Adrenal gland (tissue), 12 donors: ENCODE data around the gene SEPTIN12. TPM values are rescaled to one million over a fixed set of nuclear protein-coding genes. Genes with fewer than 3 reads are reported as not detected.

Source experiments
- DNase-seq, 7 donors: peaks; one replicate each; pipeline ENCODE4 v3.0.0-alpha.2; 2019 to 2020
- H3K27ac ChIP-seq, 5 donors: fragments of 200-600 bp; sonication (generic) in 4 of 5; 1 replicate in 3 of 5; 2 replicates in 2 of 5; pipeline versions ENCODE4 v1.5.1 to v1.8.0; 2016 to 2020; ENCODE audit warnings: mild to moderate bottlenecking in 1 of 5
- H3K27me3 ChIP-seq: fragments of 200-600 bp; 2 replicates; pipeline ENCODE4 v1.8.0; 2021
- H3K36me3 ChIP-seq, 2 donors: fragments of 200-600 bp; replicated peaks in 1 of 2; 1 replicate in 1 of 2; 2 replicates in 1 of 2; pipeline versions ENCODE4 v1.5.1 to v1.8.0; 2018 to 2022
- H3K4me1 ChIP-seq, 2 donors: fragments of 200-600 bp; replicated peaks in 1 of 2; 1 replicate in 1 of 2; 2 replicates in 1 of 2; pipeline versions ENCODE4 v1.5.1 to v1.8.0; 2018 to 2021
- H3K4me3 ChIP-seq, 4 donors: fragments of 200-600 bp; sonication (generic) in 3 of 4; one replicate each; pipeline ENCODE4 v1.5.1; 2016 to 2018
- H3K9me3 ChIP-seq, 3 donors: fragments of 200-600 bp; sonication (generic) in 1 of 3; replicated peaks in 1 of 3; 1 replicate in 2 of 3; 2 replicates in 1 of 3; pipeline versions ENCODE4 v1.5.1 to v1.8.0; 2016 to 2021
- POLR2A ChIP-seq, 2 donors: fragments of 450-650 bp; IDR thresholded peaks; one replicate each; pipeline ENCODE4 v1.6.1; 2017; ENCODE audit warnings: antibody characterized with exemption in 2 of 2, mild to moderate bottlenecking in 2 of 2, moderate library complexity in 1 of 2
- WGBS, 4 donors: extraction: QIAGEN DNeasy Blood & Tissue Kit in 2 of 4; methylation state at CpG; one replicate each; pipeline versions ENCODE4 v1.1.5 to v1.1.7; 2013 to 2017; 5-methylcytosine and 5-hydroxymethylcytosine counted together
- intact Hi-C, 2 donors: fragments of 100-400 bp; cut with DNase I; formaldehyde crosslinking; loops; one replicate each; pipeline versions ENCODE4 v1.14.1 to v1.15.0; 2022 to 2023
- polyA plus RNA-seq, 3 donors: library from polyadenylated mRNA; stranded (reverse); fragments of 200-250 nt in 2 of 3; fragments of 350-450 nt in 1 of 3; fragmentation: Illumina TruSeq in 1 of 3; extraction: RNeasy Lipid Tissue Mini Kit (QIAGEN cat#74804) in 1 of 3; gene quantifications; one replicate each; pipeline ENCODE4 v1.2.3, GENCODE V29; 2013 to 2014
- total RNA-seq, 9 donors: library from RNA; depleted of rRNA in 4 of 9; stranded (reverse); fragments of >200 nt in 4 of 9; fragments of 120-200 nt in 1 of 9; fragmentation: NEBNext Ultra II Directional in 1 of 9; extraction: Animal tissue kit (Norgen Biotek cat#: 25700) in 1 of 9; gene quantifications; one replicate each; pipeline versions ENCODE4 v1.1.0 to v1.2.4, GENCODE V29; 2013 to 2023
- TF ChIP-seq, protein P1 (sequence below), 6 experiments: fragments of 450-650 bp in 4 of 6; fragments of 200-600 bp in 2 of 6; sonication (generic) in 1 of 6; IDR thresholded peaks; 1 replicate in 5 of 6; 2 replicates in 1 of 6; pipeline versions ENCODE4 v1.5.1 to v1.8.0; 2016 to 2021; ENCODE audit warnings: antibody characterized with exemption in 6 of 6, mild to moderate bottlenecking in 2 of 6, moderate library complexity in 1 of 6
- donor health status: healthy with polysubstance abuse.
- donor health status: Bipolar disorder and iron deficiency.
- donor health status: DM: yes; HTN: yes; CAD: no.
- donor health status: DM: no; HTN: no; CAD: no.
- donor health status: DM: no; HTN: no; CAD: no.
- donor health status: DM: yes; HTN: yes; CAD: no.

The SEPTIN12 gene
- total and polyA plus RNA-seq, 12 donors = 1.1 TPM; not detected in 11

GRCh38 chr16:4803401-4803844 is 15.3 kb upstream of the SEPTIN12 start:
- Histone ChIP-seq H3K4me3 (peak overlapping the region in 1 of 4 donors; percentile 86), H3K9me3 (no peaks in the 10 kb centered on the region), H3K27me3 (no peaks in the 10 kb centered on the region), H3K36me3 (peaks cover 0 to 40% of the 10 kb centered on the region in 2 donors), H3K4me1 (peaks cover 28 to 45% of the 10 kb centered on the region in 2 donors), H3K27ac (peak overlapping the region in 2 of 5 donors; percentile 89 to 98)
- TF ChIP-seq, protein P1, sequence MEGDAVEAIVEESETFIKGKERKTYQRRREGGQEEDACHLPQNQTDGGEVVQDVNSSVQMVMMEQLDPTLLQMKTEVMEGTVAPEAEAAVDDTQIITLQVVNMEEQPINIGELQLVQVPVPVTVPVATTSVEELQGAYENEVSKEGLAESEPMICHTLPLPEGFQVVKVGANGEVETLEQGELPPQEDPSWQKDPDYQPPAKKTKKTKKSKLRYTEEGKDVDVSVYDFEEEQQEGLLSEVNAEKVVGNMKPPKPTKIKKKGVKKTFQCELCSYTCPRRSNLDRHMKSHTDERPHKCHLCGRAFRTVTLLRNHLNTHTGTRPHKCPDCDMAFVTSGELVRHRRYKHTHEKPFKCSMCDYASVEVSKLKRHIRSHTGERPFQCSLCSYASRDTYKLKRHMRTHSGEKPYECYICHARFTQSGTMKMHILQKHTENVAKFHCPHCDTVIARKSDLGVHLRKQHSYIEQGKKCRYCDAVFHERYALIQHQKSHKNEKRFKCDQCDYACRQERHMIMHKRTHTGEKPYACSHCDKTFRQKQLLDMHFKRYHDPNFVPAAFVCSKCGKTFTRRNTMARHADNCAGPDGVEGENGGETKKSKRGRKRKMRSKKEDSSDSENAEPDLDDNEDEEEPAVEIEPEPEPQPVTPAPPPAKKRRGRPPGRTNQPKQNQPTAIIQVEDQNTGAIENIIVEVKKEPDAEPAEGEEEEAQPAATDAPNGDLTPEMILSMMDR (IDR thresholded peaks at IDR 0.05) = no peak
- TF ChIP-seq POLR2A (IDR thresholded peaks at IDR 0.05) = no peak
- 42 to 54% (median 46%) methylated on average over 8 of the region's 8 CpGs for WGBS, 4 donors
- DNase-seq = no peak
- intact Hi-C loops = no loop called here

DNA sequence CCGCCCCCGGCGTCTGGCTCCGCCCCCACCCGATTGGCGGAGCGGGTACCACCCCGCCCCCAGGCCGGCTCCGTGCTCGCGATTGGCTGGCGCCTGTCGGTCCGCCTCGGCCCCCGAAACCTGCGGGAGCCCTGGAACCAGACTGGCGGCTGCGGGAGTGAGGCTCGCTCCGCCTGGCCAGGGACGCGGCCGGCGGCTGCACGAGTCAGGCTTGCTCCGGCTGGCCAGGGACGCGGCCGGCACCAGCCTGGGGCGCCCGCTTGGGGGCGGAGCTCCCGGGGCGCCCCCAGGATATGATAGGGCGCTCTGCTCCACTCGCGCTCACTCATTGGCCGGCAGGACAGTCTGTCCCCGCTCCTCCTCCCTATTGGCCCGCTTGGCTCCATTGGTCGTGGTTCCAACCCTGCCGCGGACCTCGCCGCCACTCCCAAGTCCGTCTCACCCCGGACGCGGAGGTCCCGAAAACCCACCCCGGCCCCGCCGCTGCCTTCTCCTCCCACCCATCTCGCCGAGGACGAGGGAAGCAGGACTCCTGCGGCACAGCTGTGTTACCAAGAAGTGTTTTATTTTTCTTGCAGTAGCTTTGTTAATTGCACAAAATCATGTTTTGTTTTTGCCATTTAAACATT is 14.6 kb upstream of the SEPTIN12 start:
- H3K36me3 ChIP-seq = peaks cover 0 to 40% of the 10 kb centered on the region in 2 donors
- peak; percentile 93 to 96 (median 94) for DNase-seq
- WGBS, 4 donors = 0 to 1% (median 0%) methylated on average over 18 to 59 of the region's 59 CpGs
- H3K27me3 ChIP-seq = no peaks in the 10 kb centered on the region
- H3K27ac ChIP-seq = peak overlapping the region; percentile 69 to 98 (median 80)
- intact Hi-C loops = no loop called here
- H3K4me3 ChIP-seq = peak overlapping the region; percentile 43 to 92 (median 76)
- no peaks in the 10 kb centered on the region for H3K9me3 ChIP-seq
- peaks cover 28 to 45% of the 10 kb centered on the region in 2 donors for H3K4me1 ChIP-seq
- no peak for TF ChIP-seq POLR2A (IDR thresholded peaks at IDR 0.05)
- TF ChIP-seq, protein P1 (IDR thresholded peaks at IDR 0.05) = peak in 3 of 6 experiments; percentile 32 to 57 (median 42)

- Histone ChIP-seq H3K9me3 (no peaks in the 10 kb centered on the region), H3K36me3 (peaks cover 0 to 40% of the 10 kb centered on the region in 2 donors), H3K4me3 (peak within 1 kb of the TSS; percentile 43 to 92 (median 76)), H3K27ac (peak within 1 kb of the TSS; percentile 69 to 98 (median 80)), H3K27me3 (no peaks in the 10 kb centered on the region), H3K4me1 (peaks cover 28 to 45% of the 10 kb centered on the region in 2 donors)
- WGBS, 4 donors = 0% methylated on average over 3 to 70 of the region's 70 CpGs; no CpG with 5 or more reads in 1 of the 4 donors
- peak; percentile 83 to 96 (median 91) for DNase-seq
- TF ChIP-seq, protein P1 (IDR thresholded peaks at IDR 0.05) = no peak
- peak; percentile 14 to 76 for TF ChIP-seq POLR2A (IDR thresholded peaks at IDR 0.05)
- intact Hi-C loops = no loop called here
Measured at GRCh38 chr16:4801962-4802658, 14.0 kb upstream of the SEPTIN12 start, which contains the start of gene ROGDI. ROGDI (minus strand) TSS chr16:4802633; CDS start chr16:4802571, 62 bp downstream.
